Measurements from ENCODE around the gene SLC33A1. TPM values are rescaled to one million over a fixed set of nuclear protein-coding genes. Genes with fewer than 3 reads are reported as not detected.

The SLC33A1 gene
- total and polyA plus RNA-seq, 9 donors: 12.1 to 19.3 (median 14.5) TPM

DNA sequence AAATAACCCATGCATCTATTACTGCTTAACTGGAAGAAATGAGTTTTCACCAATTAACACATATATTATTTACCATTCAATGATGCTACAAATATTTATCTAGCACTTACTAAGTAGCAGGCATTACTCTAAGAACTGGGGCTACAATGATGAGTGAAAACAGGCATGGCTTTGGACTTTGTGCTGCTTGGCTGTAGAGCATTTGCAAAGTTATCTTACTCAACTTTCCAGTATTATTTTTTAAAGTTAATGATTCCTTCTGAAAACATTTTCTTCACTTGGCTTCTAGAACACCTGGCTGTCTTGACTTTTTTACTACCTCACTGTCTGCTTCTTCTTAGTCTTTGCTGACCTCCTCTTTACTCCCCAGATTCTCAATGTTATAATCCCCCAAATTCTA is 49.9 kb downstream of the SLC33A1 start:
- Histone ChIP-seq H3K4me1 (ENCODE audit: control insufficient read depth, insufficient read depth, low read length) (peaks cover 3% of the 10 kb centered on the region), H3K9me3 (replicated peaks; ENCODE audit: control insufficient read depth, low read depth, low read length) (no peaks in the 10 kb centered on the region), H3K27me3 (ENCODE audit: control insufficient read depth, insufficient read depth, low read length) (no peaks in the 10 kb centered on the region), H3K36me3 (ENCODE audit: control insufficient read depth, insufficient read depth, low read length) (peaks cover 2% of the 10 kb centered on the region), H3K4me3 (ENCODE audit: low read length) (no peak overlapping the region), H3K27ac (ENCODE audit: low read length) (no peak overlapping the region)
- no peak for DNase-seq

DNA sequence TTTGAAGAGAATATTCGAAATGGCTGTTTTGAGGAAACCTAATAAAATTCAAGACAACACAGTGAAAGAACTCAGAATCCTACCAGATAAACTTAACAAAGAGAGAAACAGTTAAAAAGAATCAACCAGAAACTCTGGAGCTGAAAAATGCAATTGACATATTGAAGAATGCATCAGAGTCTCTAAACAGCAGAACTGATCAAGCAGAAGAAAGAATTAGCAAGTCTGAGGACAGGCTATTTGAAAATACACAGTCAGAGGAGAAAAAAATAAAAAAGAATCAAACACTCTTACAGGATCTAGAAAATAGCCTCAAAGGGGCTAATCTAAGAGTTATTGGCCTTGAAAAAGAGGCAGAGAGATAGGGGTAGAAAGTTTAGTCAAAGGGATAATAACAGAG is 61.7 kb downstream of the SLC33A1 start:
- H3K36me3 ChIP-seq (ENCODE audit: control insufficient read depth, insufficient read depth, low read length): peaks cover 3% of the 10 kb centered on the region
- H3K27me3 ChIP-seq (ENCODE audit: control insufficient read depth, insufficient read depth, low read length): no peaks in the 10 kb centered on the region
- DNase-seq: no peak
- H3K4me3 ChIP-seq (ENCODE audit: low read length): no peak overlapping the region
- no peaks in the 10 kb centered on the region for H3K9me3 ChIP-seq (replicated peaks; ENCODE audit: control insufficient read depth, low read depth, low read length)
- no CpG with 5 or more reads among the region's 1 CpG for WGBS (ENCODE audit: insufficient coverage)
- no peak overlapping the region for H3K27ac ChIP-seq (ENCODE audit: low read length)
- H3K4me1 ChIP-seq (ENCODE audit: control insufficient read depth, insufficient read depth, low read length): no peaks in the 10 kb centered on the region

DNA sequence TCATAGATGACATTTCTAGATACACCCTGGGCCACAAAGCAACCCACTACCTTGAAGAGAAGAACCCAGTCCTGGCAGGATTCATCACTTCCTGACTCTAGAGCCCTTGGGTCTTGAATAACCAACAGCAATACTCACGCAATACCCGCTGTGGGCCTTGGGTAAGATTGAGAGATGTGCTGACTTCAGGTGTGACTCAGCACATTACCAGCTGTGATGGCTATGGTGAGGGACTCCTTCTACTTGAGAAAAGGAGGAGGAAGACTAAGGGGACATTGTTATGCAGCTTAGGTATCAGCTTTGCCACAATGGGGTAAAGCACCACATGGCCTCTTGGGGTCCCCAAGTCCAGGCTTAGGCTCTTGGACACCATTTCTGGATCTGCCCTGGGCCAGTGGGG is 63.0 kb downstream of the SLC33A1 start:
- H3K27me3 ChIP-seq (ENCODE audit: control insufficient read depth, insufficient read depth, low read length): no peaks in the 10 kb centered on the region
- no peak overlapping the region for H3K27ac ChIP-seq (ENCODE audit: low read length)
- H3K4me3 ChIP-seq (ENCODE audit: low read length): no peak overlapping the region
- no peaks in the 10 kb centered on the region for H3K4me1 ChIP-seq (ENCODE audit: control insufficient read depth, insufficient read depth, low read length)
- H3K9me3 ChIP-seq (replicated peaks; ENCODE audit: control insufficient read depth, low read depth, low read length): no peaks in the 10 kb centered on the region
- H3K36me3 ChIP-seq (ENCODE audit: control insufficient read depth, insufficient read depth, low read length): peaks cover 3% of the 10 kb centered on the region
- WGBS (ENCODE audit: insufficient coverage): 100% methylated on average over 1 of the region's 2 CpGs
- no peak for DNase-seq

DNA sequence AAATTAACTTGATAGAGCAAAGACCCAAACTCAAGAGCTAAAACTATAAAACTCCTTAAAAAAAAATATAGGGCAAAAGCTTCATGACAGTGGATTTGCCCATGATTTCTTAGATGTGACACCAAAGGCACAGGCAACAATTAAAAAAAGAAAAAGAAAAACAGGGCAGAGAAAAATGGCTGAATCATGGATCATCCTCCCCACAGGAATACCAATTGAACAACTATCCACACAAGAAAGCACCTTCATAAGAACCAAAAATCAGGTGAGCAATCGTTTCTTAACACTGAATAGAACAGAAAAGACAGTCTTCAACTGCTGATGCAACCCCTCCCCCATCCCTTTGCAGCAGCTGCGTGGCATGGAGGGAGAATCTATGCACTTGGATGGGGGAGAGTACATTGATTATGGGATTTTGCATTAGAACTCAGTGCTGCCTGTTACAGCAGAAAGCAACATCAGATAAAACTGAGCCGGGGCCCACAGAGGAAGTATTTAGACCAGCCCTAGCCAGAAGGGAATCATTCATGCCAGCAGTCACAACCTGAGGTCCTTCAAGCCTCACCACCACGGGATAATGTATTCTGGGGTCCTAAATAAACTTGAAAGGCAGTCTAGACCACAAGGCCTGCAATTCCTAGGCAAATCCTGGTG is 63.8 kb downstream of the SLC33A1 start:
- no peaks in the 10 kb centered on the region for H3K9me3 ChIP-seq (replicated peaks; ENCODE audit: control insufficient read depth, low read depth, low read length)
- WGBS (ENCODE audit: insufficient coverage): 73% methylated on average over 2 of the region's 4 CpGs
- no peak overlapping the region for H3K27ac ChIP-seq (ENCODE audit: low read length)
- no peaks in the 10 kb centered on the region for H3K27me3 ChIP-seq (ENCODE audit: control insufficient read depth, insufficient read depth, low read length)
- H3K36me3 ChIP-seq (ENCODE audit: control insufficient read depth, insufficient read depth, low read length): peaks cover 3% of the 10 kb centered on the region
- no peak for DNase-seq
- H3K4me1 ChIP-seq (ENCODE audit: control insufficient read depth, insufficient read depth, low read length): no peaks in the 10 kb centered on the region
- H3K4me3 ChIP-seq (ENCODE audit: low read length): no peak overlapping the region

DNA sequence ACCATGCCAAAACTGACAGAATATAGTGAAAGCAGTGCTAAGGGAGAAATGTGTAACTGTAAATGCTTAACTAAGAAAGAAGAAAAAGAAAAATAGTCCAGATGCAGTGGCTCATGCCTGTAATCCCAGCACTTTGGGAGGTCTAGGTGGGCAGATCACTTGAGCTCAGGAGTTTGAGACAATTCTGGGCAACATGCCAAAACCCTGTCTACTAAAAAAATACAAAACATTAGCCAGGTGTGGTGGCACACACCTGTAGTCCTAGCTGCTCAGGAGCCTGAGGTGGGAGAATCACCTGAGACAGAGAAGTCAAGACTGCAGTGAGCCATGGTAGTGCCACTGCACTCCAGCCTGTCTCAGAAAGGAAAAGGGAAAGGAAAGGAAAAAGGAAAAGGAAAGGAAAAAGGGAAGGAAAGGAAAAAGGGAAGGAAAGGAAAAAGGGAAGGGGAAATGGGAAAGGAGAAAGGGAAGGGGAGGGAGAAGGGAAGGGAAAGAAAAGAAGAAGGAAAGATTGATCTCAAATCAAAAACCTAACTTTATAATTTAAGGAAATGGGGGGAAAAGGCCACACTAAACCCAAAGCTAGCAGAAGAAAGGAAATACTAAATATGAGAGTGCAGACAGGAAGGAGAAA is 68.4 kb downstream of the SLC33A1 start:
- DNase-seq: no peak
- Histone ChIP-seq H3K4me3 (ENCODE audit: low read length) (no peak overlapping the region), H3K27ac (ENCODE audit: low read length) (no peak overlapping the region), H3K36me3 (ENCODE audit: control insufficient read depth, insufficient read depth, low read length) (no peaks in the 10 kb centered on the region), H3K4me1 (ENCODE audit: control insufficient read depth, insufficient read depth, low read length) (no peaks in the 10 kb centered on the region), H3K27me3 (ENCODE audit: control insufficient read depth, insufficient read depth, low read length) (no peaks in the 10 kb centered on the region), H3K9me3 (replicated peaks; ENCODE audit: control insufficient read depth, low read depth, low read length) (peaks cover 9% of the 10 kb centered on the region)

DNA sequence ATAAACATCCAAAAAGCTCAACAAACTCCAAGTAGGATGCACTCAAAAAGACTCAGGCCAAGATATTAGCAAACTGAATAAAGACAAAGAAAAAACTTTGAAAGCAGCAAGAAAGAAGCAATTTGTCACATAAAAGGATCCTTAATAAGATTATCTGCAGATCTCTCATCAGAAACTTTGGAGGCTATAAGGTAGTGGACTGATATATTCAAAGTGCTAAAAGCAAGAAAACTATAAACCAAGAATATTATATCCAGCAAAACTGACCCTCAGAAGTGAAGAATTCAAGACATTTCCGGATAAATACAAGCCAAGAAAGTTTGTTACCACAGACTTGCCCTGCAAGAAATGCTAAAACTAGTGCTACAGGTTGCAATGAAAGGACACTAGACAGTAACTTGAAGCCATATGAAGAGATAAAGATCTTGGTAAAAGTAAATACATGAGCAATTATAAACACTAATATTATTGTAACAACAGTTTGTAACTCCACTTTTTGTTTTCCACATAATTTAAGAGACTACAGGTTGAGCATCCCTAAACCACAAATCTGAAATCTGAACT is 71.8 kb downstream of the SLC33A1 start:
- Histone ChIP-seq H3K4me3 (ENCODE audit: low read length) (no peak overlapping the region), H3K36me3 (ENCODE audit: control insufficient read depth, insufficient read depth, low read length) (no peaks in the 10 kb centered on the region), H3K9me3 (replicated peaks; ENCODE audit: control insufficient read depth, low read depth, low read length) (peaks cover 9% of the 10 kb centered on the region), H3K27ac (ENCODE audit: low read length) (no peak overlapping the region), H3K4me1 (ENCODE audit: control insufficient read depth, insufficient read depth, low read length) (no peaks in the 10 kb centered on the region), H3K27me3 (ENCODE audit: control insufficient read depth, insufficient read depth, low read length) (no peaks in the 10 kb centered on the region)
- no CpG with 5 or more reads among the region's 1 CpG for WGBS (ENCODE audit: insufficient coverage)
- no peak for DNase-seq

DNA sequence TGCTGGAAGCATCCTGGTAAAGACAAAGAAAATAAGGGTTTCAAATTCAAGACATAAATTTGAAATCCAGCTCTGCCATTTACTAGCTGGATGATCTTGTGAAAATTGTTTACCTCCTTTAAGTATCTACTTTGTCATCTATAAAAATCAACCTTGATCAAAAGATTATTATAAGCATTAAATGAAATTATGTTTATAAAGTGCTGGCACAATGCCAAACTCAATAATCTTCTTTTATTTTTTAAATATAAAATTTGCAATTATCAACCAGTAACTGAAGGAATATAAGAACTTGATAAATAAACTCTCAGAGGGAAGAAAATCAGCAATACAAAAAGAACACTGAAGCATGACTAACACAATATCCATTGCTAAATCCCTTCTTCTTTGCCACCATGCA is 73.9 kb downstream of the SLC33A1 start:
- H3K4me3 ChIP-seq (ENCODE audit: low read length): no peak overlapping the region
- no peak overlapping the region for H3K27ac ChIP-seq (ENCODE audit: low read length)
- no peaks in the 10 kb centered on the region for H3K36me3 ChIP-seq (ENCODE audit: control insufficient read depth, insufficient read depth, low read length)
- H3K27me3 ChIP-seq (ENCODE audit: control insufficient read depth, insufficient read depth, low read length): no peaks in the 10 kb centered on the region
- H3K4me1 ChIP-seq (ENCODE audit: control insufficient read depth, insufficient read depth, low read length): no peaks in the 10 kb centered on the region
- H3K9me3 ChIP-seq (replicated peaks; ENCODE audit: control insufficient read depth, low read depth, low read length): peaks cover 9% of the 10 kb centered on the region
- DNase-seq: no peak

DNA sequence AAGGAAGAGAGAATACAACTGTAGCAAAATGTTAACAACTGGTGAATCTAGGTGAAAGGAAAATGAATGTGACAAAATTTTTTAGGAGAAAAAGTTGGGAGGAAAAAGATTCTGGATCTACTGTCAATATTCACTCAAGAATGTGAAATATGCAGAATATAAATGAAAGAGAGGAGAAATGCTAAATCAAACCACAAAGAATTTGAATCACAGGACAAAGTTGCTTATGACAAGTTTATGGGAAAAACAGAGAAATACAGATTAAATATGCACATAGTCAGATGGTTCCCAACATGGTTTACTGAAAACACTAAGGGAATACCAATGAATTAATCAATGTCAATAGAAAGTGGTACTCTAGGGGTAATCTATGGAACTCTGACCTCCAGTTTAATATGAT is 75.8 kb downstream of the SLC33A1 start:
- DNase-seq: no peak
- Histone ChIP-seq H3K9me3 (replicated peaks; ENCODE audit: control insufficient read depth, low read depth, low read length) (peaks cover 9% of the 10 kb centered on the region), H3K36me3 (ENCODE audit: control insufficient read depth, insufficient read depth, low read length) (peaks cover 5% of the 10 kb centered on the region), H3K27ac (ENCODE audit: low read length) (no peak overlapping the region), H3K27me3 (ENCODE audit: control insufficient read depth, insufficient read depth, low read length) (no peaks in the 10 kb centered on the region), H3K4me1 (ENCODE audit: control insufficient read depth, insufficient read depth, low read length) (no peaks in the 10 kb centered on the region), H3K4me3 (ENCODE audit: low read length) (no peak overlapping the region)

DNA sequence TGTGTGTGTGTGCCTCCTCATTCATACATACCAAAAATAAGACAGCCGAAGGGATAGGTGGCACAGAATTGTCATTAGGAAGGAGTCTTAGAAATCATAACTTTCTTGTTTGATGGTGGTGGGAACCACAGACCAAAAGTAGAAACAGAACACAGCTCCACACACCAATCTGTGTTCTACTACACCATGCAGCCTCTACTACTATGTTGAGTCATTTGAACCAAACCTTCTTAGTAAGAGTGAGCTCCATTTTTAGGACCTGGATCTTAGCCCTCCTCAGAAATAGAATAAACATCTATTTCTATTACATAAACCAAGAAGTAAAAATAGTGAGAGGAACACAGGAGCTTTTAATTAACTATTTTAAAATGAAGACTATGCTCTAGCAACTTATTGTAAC is 81.4 kb downstream of the SLC33A1 start:
- no peak for DNase-seq
- no CpG with 5 or more reads among the region's 1 CpG for WGBS (ENCODE audit: insufficient coverage)

DNA sequence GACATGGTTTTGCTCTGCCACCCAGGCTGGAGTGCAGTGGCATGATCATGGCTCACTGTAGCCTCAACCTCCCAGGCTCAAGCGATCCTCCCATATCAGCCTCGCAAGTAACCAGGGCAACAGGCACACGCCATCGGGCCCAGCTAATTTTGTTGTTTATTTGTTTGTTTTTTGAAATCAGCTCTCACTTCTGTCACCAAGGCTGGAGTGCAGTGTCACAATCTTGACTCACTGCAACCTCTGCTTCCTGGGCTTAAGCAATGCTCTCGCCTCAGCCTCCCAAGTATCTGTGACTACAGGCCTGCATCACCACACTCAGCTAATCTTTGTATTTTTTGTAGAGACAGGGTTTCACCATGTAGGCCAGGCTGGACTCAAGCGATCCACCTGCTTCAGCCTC is 83.1 kb downstream of the SLC33A1 start:
- H3K27ac ChIP-seq (ENCODE audit: low read length): no peak overlapping the region
- H3K27me3 ChIP-seq (ENCODE audit: control insufficient read depth, insufficient read depth, low read length): no peaks in the 10 kb centered on the region
- DNase-seq: no peak
- H3K4me1 ChIP-seq (ENCODE audit: control insufficient read depth, insufficient read depth, low read length): no peaks in the 10 kb centered on the region
- H3K9me3 ChIP-seq (replicated peaks; ENCODE audit: control insufficient read depth, low read depth, low read length): peaks cover 2% of the 10 kb centered on the region
- peaks cover 13% of the 10 kb centered on the region for H3K36me3 ChIP-seq (ENCODE audit: control insufficient read depth, insufficient read depth, low read length)
- H3K4me3 ChIP-seq (ENCODE audit: low read length): no peak overlapping the region
- no CpG with 5 or more reads among the region's 6 CpGs for WGBS (ENCODE audit: insufficient coverage)

More for the DNA sequence above, 81.4 kb downstream of the SLC33A1 start:
- peaks cover 2% of the 10 kb centered on the region for H3K9me3 ChIP-seq (replicated peaks; ENCODE audit: control insufficient read depth, low read depth, low read length)
- H3K27me3 ChIP-seq (ENCODE audit: control insufficient read depth, insufficient read depth, low read length): no peaks in the 10 kb centered on the region
- H3K36me3 ChIP-seq (ENCODE audit: control insufficient read depth, insufficient read depth, low read length): peaks cover 13% of the 10 kb centered on the region
- no peaks in the 10 kb centered on the region for H3K4me1 ChIP-seq (ENCODE audit: control insufficient read depth, insufficient read depth, low read length)
- no peak overlapping the region for H3K27ac ChIP-seq (ENCODE audit: low read length)
- no peak overlapping the region for H3K4me3 ChIP-seq (ENCODE audit: low read length)

Measured in muscle of leg (tissue), 11 donors.